GM21360 (cell line): Measurements from ENCODE around the gene ATG101.

ENCODE experiments used
- ATAC-seq: cut with Tn5 transposase; IDR thresholded peaks from one replicate; pipeline ENCODE4 v1.9.1; 2021; ENCODE audit warnings: mild to moderate bottlenecking, moderate library complexity; ENCODE audit not compliant: unreplicated experiment

Gene ATG101

GRCh38 chr12:52076811-52077210 is 7.0 kb downstream of the ATG101 start:
- no peak for ATAC-seq

GRCh38 chr12:52078276-52078675 is 8.5 kb downstream of the ATG101 start:
- no peak for ATAC-seq

- no peak for ATAC-seq
Measured at GRCh38 chr12:52079576-52080402, 10.0 kb downstream of the ATG101 start, which contains the start of gene SMIM41. Gene SMIM41, plus strand, starts transcription at chr12:52079704. Its CDS starts 76 bp downstream, at chr12:52079780.

GRCh38 chr12:52080403-52081251 is 10.8 kb downstream of the ATG101 start:
- no peak for ATAC-seq

GRCh38 chr12:52081263-52081733 is 11.5 kb downstream of the ATG101 start:
- ATAC-seq: no peak

GRCh38 chr12:52082026-52082668 is 12.4 kb downstream of the ATG101 start:
- no peak for ATAC-seq

- ATAC-seq: no peak
Measured at GRCh38 chr12:52082669-52082987, 12.8 kb downstream of the ATG101 start.

- ATAC-seq: no peak
Measured at GRCh38 chr12:52082988-52083637, 13.3 kb downstream of the ATG101 start.

GRCh38 chr12:52083638-52083996 is 13.8 kb downstream of the ATG101 start:
- ATAC-seq: no peak

GRCh38 chr12:52084491-52085231 is 14.9 kb downstream of the ATG101 start:
- ATAC-seq: no peak

- ATAC-seq: no peak
Measured at GRCh38 chr12:52085682-52086180, 16.0 kb downstream of the ATG101 start.

GRCh38 chr12:52086366-52086765 is 16.6 kb downstream of the ATG101 start:
- no peak for ATAC-seq

GRCh38 chr12:52086944-52087835 is 17.4 kb downstream of the ATG101 start:
- ATAC-seq: no peak

- no peak for ATAC-seq
Measured at GRCh38 chr12:52087961-52088820, 18.4 kb downstream of the ATG101 start.

- ATAC-seq: no peak
Measured at GRCh38 chr12:52089491-52089890, 19.7 kb downstream of the ATG101 start.

- ATAC-seq: no peak
Measured at GRCh38 chr12:52090291-52090690, 20.5 kb downstream of the ATG101 start.

GRCh38 chr12:52091061-52091460 is 21.3 kb downstream of the ATG101 start:
- no peak for ATAC-seq

GRCh38 chr12:52091869-52092268 is 22.1 kb downstream of the ATG101 start:
- no peak for ATAC-seq
